Endothelial cell of hepatic sinusoid (primary cell): ENCODE results near the gene NEMP2.
"Not testable (repeated sequence)": the region's sequence is repeated elsewhere in the genome, so short reads cannot be mapped to it uniquely, and the experiment has no call there.

Experiments used
- in situ Hi-C: cut with HindIII; loops from 2 replicates; pipeline ENCODE4 v1.10.0; 2017; ENCODE audit warnings: low sequenced_read_pairs

NEMP2 gene

DNA sequence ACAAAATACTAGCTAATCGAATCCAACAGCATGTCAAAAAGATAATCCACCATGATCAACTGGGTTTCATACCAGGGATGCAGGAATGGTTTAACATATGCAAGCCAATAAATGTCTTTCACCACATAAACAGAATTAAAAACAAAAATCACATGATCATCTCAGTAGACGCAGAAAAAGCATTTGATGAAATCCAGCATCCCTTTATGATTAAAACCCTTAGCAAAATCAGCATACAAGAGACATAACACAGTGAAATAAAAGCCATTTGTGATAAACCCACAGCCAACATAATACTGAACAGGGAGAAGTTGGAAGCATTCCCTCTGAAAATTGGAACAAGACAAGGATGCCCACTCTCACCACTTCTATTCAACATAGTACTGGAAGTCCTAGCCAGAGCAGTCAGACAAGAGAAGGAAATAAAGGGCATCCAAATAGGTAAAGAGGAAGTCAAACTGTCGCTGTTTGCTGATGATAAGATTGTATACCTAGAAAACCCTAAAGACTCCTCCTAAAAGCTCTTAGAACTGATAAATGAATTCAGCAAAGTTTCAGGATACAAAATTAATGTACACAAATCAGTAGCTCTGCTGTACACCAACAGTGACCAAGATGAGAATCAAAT is 39.8 kb downstream of the NEMP2 start:
- in situ Hi-C loops: not testable (repeated sequence)

DNA sequence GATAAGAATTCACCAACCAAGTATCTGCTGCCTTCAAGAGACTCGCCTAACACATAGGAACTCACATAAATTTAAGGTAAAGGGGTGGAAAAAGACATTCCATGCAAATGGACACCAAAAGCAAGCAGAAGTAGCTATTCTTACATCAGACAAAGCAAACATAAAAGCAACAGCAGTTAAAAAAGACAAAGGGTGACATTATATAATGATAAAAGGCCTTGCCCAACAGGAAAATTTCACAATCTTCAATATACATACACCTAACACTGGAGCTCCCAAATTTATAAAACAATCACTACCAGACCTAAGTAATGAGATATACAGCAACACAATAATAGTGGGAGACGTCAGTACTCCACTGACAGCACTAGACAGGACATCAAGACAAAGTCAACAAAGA is 41.4 kb downstream of the NEMP2 start:
- in situ Hi-C loops: no loop called here

DNA sequence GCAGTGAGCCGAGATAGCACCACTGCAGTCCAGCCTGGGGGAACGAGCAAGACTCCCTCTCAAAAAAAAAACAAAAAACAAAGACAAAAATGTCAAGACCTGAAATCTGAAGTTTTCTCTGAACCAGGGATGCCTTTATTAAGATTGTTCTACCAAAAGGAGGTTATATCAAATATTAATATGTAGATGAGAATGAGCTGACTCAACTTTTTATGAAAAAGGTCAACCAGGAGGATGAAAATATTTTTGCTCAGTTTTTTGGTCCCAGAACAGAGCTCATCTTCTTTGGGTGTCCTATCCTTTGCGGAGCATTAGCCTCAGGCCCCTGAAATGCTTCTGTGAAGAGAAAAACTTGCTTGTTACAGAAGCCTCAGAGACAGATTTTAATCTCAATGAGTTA is 44.0 kb downstream of the NEMP2 start:
- in situ Hi-C loops: no loop called here

DNA sequence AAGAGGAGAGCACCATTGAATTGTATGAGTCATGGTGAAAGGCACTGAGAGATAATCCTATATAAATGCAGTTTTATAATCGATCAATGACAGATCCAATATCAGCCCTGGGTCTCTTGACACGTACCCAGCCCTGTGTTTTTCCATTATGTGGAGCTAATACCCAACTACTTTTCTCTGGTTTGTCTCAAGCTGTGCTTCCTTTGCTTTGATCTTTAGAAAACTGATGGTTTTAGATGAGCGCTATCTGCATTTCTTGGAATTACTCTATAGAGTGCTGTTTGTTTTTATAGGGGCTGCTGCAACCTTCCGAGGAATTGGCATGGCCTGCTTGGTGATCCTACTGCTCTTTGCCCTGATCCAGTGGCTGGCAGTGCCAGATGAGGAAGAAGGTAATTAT is 45.0 kb downstream of the NEMP2 start:
- in situ Hi-C loops: no loop called here

DNA sequence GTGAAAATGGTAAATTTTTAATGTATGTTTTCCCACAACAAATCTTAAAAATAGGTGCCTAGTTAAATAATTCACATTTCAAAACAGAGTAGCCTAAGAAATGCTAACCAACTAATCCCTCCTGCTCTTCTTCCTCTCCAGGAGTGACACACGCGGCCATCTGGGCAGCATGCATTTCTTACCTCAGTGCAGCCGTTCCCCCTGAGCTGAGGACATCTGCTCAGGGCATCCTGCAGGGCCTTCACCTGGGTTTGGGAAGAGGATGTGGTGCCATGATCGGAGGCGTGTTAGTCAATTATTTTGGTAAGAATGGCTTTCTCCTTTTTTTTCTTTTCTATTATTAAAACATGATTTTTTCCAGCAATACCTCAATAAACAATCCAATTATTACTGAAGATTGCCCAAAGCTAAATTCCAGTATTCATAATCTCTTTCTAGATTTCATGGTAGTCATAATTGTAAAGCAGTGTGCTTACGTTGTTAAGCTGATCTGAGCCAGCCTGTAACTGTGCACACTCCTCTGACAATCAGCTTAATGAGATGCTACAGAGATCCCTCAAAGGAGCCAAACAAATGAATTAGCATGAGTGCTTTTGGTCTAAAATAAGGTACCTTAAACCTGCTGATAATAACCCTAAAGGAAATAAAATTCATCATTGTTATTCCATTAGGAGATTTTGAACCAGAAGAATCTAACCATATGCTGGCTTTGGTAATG is 45.8 kb downstream of the NEMP2 start:
- in situ Hi-C loops: no loop called here

DNA sequence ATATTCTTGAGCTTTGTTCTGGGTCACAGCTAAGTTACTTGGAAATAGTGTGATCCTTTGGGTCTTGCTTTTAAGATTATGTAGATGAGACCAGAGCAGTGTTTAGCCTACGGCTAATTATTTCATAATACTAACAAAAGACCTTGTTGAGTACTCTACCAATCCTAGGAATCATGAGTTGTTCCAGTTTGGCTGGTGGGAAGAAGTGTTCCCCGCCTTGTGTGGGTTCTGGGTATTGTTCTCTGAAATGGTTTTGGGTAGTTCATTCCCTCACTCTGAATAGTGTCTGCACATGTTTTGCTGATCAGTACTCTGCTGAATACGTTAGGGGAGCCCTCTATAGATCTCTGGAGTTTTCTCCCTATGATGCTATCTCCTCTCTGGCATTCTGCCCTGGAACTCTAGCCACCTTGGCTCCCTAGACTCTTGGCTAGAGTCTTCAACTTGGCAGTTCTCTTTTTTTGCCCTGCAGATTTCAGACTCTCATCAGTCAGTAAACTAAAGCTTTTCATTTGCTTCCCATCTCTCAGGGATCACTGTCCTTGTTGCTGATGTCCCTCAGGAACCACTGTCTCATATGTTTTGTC is 48.4 kb downstream of the NEMP2 start:
- in situ Hi-C loops: no loop called here

DNA sequence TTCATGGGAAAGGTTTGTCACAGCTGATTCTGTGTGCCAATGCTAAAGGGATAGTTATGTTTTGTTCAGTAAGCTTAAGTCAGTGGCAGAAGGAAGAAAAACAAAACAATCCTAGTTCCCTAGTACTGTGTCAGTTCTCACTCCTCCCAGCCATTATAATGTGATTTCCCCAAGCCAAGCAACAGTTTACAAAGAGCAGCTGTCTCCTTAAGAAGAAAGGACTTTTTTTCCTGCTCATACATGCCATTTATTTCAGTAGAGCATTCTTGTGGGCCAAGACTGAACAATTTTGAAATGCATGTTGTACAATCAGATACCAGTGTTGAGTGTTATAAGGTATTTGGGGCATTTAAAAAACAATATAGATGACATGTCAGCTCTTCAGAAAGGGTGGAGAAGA is 52.1 kb downstream of the NEMP2 start:
- in situ Hi-C loops: no loop called here

DNA sequence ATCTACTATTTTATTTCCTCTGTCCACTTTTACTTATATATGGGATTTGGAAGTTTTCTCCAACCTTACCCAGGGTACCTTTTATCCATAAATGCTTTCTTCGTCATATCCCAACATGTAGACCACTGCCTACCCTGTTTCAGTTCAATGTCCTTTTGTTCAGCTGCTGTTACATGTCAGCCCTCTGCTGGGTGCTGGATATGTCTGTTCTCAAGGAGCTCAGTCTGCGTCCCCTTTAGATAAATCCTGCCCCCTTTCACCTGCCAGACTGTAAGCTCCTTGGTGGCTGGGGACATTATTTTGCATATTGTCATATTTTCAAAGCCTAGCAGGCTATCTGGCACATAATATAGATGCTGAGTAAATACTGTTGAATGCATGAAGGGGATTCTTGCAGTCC is 53.2 kb downstream of the NEMP2 start:
- in situ Hi-C loops: no loop called here

DNA sequence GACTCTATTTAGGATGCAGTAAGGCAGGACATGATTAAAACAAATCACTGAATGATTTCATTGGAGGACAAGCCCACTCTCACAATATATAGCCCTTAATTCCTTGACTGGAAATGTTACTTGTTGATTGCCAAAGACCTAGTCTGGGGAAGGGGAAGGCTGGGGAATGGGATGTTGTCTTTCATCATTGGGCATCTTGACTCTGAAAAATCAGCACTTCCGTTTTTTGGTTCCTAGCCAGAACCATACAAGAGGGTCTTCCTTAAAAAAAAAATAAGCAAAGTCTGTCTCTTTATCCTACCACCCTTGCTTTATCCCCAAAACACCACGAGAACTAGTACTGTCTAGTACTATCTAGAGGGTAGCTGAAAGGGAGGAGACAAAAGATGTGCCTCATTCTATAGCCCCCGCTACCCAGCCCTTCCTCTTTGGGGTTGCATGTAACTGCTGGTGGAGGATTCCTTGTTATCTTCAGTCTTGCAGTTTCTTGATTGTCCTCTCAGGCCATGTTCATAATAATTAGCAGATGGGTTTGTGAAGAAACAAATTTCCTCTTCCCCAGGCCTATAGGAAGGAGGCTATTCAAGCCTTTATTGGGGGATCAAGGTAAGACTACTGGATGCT is 55.8 kb downstream of the NEMP2 start:
- in situ Hi-C loops: no loop called here

DNA sequence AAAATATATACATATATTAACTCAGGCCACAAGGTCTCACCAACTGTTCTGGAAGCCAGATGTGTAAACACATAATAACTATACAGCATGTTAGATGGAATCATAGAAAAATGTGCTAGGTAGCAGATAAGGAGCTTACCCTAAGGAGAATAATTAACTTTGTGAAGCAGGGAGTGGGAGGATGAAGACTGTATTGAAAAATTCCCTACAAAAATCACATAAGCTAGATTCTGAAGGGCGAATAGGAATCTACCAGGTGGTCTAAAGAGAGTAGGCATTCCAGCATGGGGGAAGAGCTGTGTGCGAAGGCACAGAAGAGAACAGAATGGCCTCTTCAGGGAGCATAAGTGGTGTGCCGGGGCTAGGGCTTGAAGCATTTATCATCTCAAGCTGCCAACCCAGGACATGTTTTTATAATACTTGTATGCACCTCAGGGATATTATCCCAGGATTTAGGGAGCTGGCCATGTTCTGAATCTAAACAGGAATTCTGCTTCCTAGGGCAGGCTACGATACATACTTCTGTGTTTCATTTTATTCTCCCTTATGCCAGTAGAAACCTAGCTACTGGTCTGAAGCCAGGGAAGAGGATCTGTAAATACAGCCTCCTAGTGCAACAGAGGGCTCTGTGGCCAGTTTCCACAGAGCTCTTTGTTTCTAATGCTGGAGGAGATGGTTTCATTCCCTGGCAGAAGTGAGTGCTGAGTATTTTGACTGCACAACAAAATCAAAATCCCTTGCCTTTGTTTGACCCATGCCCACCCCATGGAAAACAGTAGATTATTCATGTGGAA is 56.7 kb downstream of the NEMP2 start:
- in situ Hi-C loops: no loop called here

DNA sequence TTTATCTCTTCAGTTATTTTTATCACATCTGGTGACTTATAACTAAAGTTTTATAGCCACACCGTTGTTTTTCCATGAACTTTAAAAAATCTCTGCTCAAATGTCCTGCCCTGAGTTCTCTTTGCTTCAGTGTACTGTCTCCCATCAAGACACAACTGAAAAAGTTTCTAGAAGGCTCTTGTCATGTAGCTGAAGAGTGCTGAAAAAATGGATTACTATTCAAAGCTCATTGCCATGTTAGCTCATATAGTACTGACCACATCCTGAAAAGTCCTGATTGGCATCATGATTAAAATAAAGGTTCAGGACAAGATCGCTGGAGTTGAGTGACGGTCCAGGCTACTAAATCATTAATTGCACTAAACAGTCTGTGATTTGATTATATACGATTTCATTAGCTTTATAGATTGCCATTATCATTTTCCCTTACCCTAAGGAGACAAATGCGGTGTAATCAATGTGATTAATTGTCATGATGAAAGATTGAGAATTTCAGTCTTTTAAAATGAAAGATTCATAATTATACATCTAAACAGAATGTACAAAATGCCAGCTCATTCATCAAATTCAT is 64.2 kb downstream of the NEMP2 start:
- in situ Hi-C loops: no loop called here

DNA sequence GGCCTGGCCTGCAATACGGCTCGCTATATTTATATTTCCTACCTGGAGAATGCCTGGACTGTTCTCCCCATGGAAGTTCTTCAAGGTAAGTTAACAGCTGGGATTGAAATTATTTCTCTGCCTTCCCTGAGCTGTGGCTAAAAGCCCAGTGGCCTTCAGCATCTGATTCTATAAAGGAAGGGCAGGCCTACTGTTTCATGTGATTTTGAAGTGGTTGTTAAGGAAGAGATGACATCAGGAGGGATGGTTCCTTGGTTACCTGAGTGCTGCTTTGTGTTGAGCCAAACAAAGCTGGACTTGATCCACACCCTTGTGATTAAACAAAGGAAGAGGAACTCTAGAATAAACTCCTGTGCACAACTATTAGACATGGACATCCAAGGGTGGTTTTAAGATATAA is 64.8 kb downstream of the NEMP2 start:
- in situ Hi-C loops: no loop called here

DNA sequence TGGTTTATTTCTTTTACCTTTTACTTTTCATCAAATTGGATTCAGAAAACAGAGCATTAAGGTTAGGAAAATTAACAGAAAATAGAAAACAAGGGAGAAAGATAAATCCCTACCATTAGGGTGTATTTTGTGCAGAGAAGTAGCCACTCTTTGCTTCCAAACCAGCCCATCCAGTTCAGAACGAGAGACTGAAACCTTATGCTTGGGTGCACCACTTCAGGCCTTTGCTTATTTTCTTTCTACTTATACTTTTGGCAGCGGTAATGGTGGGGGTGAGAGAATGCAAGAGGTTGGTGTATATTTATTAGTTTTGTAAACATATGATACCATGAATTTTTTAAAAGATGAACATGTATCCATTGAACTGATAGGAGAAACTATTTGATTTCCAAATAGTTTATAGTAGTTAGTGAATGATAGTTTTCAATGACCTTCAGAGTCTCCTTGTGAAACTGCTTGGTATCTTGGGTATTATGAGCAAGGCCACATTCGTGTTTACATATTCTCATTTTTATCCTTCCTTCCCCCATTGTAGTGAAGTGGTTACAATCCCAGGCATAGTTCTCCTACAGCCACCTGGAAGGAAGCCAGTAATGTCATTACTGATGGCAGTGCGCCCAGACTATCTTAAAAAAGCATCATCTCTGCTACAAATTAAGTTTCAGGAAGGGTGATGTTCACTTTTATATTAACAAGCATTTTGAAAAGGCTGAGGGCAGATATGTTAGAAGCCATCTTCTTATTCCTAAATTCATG is 65.5 kb downstream of the NEMP2 start:
- in situ Hi-C loops: no loop called here

DNA sequence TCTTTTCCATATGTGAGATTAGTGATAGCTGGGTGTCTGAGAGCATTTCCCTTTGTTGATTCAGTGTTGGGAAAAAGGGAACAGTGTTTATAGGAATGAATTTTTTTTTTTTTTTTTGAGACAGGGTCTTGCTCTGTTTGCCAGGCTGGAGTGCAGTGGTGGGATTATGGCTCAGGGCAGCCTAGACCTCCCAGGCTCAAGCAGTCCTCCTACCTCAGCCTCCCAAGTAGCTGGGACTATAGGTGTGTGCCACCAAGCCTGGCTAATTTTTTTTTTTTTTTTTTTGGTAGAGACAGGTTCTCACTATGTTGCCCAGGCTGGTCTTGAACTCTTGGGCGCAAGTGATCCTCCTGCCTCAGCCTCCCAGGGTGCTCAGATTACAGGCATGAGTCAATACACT is 66.2 kb downstream of the NEMP2 start:
- in situ Hi-C loops: not testable (repeated sequence)

DNA sequence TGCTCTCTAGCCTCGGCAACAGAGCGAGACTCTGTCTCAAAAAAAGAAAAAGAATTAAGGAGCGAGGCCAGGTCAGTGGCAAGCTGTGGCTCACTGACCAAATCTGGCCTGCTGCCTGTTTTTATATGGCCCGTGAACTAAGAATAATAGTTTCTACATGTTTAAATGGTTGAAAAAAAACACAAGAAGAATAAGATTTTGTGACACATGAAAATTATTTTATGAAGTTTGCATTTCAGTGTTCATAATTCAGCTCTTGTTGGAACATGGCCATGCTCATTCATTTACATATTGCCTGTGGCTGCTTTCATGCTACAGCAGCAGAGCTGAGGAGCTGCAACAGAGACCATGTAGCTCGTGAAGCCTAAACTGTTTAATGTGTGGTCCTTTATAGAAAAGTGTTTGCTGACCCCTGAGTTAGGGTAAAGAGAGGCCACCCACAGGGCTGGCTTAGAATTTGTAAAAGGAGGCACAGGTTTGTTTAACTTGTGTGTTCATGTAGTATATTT is 66.9 kb downstream of the NEMP2 start:
- in situ Hi-C loops: no loop called here

DNA sequence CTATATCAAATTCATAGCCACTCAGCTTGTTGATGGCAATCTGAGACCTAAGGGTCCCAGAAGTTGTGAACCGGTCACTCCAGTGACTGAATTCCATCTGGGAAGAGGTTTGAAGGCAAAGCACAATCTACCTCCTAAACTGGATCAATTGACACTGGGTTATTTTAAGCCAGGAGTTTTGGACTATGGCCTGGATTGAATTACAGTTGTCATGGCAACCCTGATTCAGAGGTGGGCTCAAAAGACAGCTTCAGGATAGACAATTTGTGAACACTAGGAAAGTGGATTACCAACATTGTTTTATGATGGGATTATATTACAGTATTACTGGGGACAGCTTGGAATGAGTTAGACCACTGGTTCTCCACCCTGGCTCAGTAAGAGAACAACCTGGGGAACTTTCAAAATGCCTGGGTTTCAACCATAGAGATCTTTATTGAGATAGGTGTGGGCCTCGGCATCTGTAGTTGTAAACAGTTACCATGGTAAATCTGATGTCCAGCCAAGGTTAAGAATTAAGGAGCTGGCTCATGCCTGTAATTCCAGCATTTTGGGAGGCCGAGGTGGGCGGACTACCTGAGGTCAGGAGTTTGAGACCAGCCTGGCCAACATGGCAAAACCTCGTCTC is 67.6 kb downstream of the NEMP2 start:
- in situ Hi-C loops: no loop called here

DNA sequence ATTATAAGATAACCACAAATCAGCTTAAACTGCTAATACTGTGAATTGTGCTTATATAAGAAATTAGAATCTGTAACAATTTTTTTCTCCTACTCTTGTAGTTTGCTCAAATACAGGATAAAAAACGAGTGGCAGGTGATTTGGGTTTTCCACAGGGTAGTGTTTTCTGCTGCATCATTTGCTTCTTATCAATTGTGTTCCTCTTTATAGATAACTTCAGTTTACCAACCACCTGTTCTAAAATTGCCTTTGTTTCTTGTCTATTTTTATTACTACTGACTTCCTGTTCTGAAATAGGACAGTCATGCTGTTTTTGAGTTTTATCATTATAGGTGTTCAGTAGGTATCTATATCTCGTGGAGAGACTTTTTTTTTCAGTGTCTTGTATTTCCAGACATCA is 69.5 kb downstream of the NEMP2 start:
- in situ Hi-C loops: no loop called here

DNA sequence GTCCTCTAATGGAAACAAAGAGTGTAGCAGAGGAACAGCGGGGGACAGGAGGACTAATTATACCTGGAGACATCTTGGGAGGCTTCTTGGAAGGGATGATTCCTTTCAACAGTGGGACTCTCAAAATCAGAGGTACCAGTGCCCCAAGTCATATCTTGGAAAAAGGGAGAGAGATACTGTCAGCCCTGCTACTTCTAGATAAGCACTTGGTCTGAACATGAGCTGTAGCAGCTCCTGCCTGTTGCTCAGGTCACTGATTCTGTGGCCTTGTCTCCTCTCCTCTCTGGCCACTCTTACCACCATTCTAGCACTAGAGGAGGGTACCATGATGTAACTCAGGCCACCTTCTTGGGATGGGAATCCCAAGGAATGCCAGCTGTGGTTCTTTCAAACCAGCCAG is 71.9 kb downstream of the NEMP2 start:
- in situ Hi-C loops: no loop called here

DNA sequence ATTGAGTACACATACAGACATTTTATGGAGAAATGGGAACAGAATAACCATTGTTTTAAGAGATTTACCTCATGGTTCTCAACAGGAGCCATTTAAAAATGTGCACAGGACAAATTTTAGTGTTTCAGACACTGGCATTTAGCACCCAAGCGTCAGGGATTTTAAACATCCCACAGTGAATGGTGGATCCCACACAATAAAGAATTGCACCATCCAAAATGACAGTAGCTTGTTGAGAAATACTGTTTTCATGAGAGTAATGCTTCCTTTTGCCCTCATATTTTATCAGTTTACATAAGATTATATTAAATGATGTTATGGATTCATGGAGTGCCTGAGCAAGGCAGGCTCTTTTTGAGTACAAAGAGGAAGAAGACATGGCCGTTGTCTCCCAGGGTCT is 72.3 kb downstream of the NEMP2 start:
- in situ Hi-C loops: no loop called here

DNA sequence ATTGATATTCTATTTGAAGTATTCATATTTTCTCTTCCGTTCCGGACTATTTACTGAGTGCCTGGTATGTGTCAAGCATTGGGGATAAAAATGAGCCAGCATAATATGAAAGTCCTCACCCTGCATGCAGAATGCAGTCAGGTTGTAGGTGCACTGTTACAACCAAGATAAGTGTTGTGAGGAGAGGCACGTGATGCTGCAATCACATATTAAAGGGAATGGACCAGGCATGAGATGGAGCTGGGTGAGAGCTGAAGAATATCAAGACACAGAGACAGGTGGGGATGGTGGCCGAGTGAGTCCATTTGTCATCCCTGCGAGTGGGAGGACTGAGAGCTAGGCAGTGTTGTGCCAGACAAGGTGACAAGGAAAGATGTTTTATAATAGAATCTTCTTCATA is 74.0 kb downstream of the NEMP2 start:
- in situ Hi-C loops: no loop called here
